GM12878 (cell line): ENCODE measurements around the gene MATN1. TPM values are rescaled to one million over a fixed set of nuclear protein-coding genes. Genes with fewer than 3 reads are reported as not detected.

Source experiments
- ATAC-seq: fragments of 200-7000 bp; cut with Tn5 transposase; 3 replicates; pipeline ENCODE4 v1.9.1; 2020; ENCODE audit warnings: mild to moderate bottlenecking, moderate library complexity
- BruUV-seq: library from RNA; stranded (reverse); fragments of 400-500 nt; replicated peaks from 2 replicates; lab custom pipeline; 2021; lab: Mats Ljungman, UMichigan
- CTCF ChIA-PET: fragments of 300-600 bp; sonication (Branson Sonifier 250); formaldehyde crosslinking; extraction: SDS; loops from one replicate; lab custom pipeline; 2021; ENCODE audit warnings: inconsistent platforms; lab: Yijun Ruan, JAX
- POLR2A ChIA-PET: fragments of 350-600 bp; formaldehyde crosslinking; extraction: SDS; loops from one replicate; lab custom pipeline; 2021; ENCODE audit warnings: inconsistent platforms; lab: Charles Lee
- RAD21 ChIA-PET: fragments of 300-600 bp; sonication (Branson Sonifier 250); formaldehyde crosslinking; loops from one replicate; lab custom pipeline; 2023; ENCODE audit warnings: antibody characterized with exemption; ENCODE audit not compliant: unreplicated experiment; lab: Charles Lee
- SMC1A ChIA-PET: fragments of 300-600 bp; sonication (Branson Sonifier 250); formaldehyde crosslinking; loops from one replicate; lab custom pipeline; 2023; ENCODE audit not compliant: unreplicated experiment, uncharacterized antibody; lab: Charles Lee
- DNase-seq: peaks from one replicate; pipeline ENCODE4 v3.0.0-alpha.2; 2011; ENCODE audit warnings: low read depth, low spot score
- FAIRE-seq: peaks from 3 replicates; lab custom pipeline; 2011; peaks lifted over from hg19 to GRCh38; lab: Jason Lieb, UNC
- H2AFZ ChIP-seq: 2 replicates; pipeline ENCODE4 v1.6.0; 2011; ENCODE audit warnings: low read depth, low read length, control low read depth; ENCODE audit not compliant: control insufficient read depth
- H3K27ac ChIP-seq: 2 replicates; pipeline ENCODE4 v1.5.1; 2011; ENCODE audit warnings: control low read depth; ENCODE audit not compliant: control insufficient read depth, insufficient read depth
- H3K27me3 ChIP-seq, 2 experiments: replicated peaks in 1 of 2; 2 replicates each; pipeline versions ENCODE4 v1.6.0 to v1.6.1; 2011; ENCODE audit warnings: low read length in 1 of 2; ENCODE audit not compliant: control insufficient read depth in 2 of 2, insufficient read depth in 2 of 2
- H3K36me3 ChIP-seq, 2 experiments: 2 replicates each; pipeline ENCODE4 v1.5.1; 2011; ENCODE audit warnings: low read length in 1 of 2; ENCODE audit not compliant: control insufficient read depth in 2 of 2, insufficient read depth in 2 of 2
- H3K4me1 ChIP-seq: 2 replicates; pipeline ENCODE4 v1.6.1; 2011; ENCODE audit warnings: mild to moderate bottlenecking, low read length, moderate library complexity, mixed read lengths; ENCODE audit not compliant: control insufficient read depth, insufficient read depth
- H3K4me2 ChIP-seq: 2 replicates; pipeline ENCODE4 v1.6.0; 2011; ENCODE audit warnings: control low read depth; ENCODE audit not compliant: control insufficient read depth, insufficient read depth
- H3K4me3 ChIP-seq: fragments of 200-600 bp; sonication (generic); 2 replicates; pipeline ENCODE4 v1.5.1; 2016
- H3K79me2 ChIP-seq: 2 replicates; pipeline ENCODE4 v1.6.0; 2011; ENCODE audit warnings: low read length; ENCODE audit not compliant: control insufficient read depth, insufficient read depth
- H3K9ac ChIP-seq: 2 replicates; pipeline ENCODE4 v1.8.0; 2011; ENCODE audit warnings: low read length, control low read depth, mixed read lengths; ENCODE audit not compliant: control insufficient read depth, insufficient read depth
- H3K9me3 ChIP-seq: replicated peaks from 3 replicates; pipeline ENCODE4 v1.5.1; 2011; ENCODE audit warnings: mild to moderate bottlenecking, low read length; ENCODE audit not compliant: control insufficient read depth, insufficient read depth
- H4K20me1 ChIP-seq: 2 replicates; pipeline ENCODE4 v1.6.0; 2011; ENCODE audit not compliant: control insufficient read depth, insufficient read depth
- TCF12 ChIP-seq: IDR thresholded peaks from 2 replicates; pipeline ENCODE4 v1.6.1; 2011; ENCODE audit warnings: low read depth, mild to moderate bottlenecking, low read length
- WGBS: methylation state at CpG from one replicate; pipeline ENCODE4 v1.1.6; 2016; ENCODE audit warnings: low lambda C conversion rate; ENCODE audit not compliant: insufficient replicate concordance, insufficient coverage; ENCODE audit errors: missing lambda C conversion rate; 5-methylcytosine and 5-hydroxymethylcytosine counted together
- in situ Hi-C: fragments of 300-500 bp; cut with MboI; formaldehyde crosslinking; loops from 9 replicates; pipeline ENCODE4 v1.14.3; 2018; ENCODE audit warnings: mixed read lengths
- intact Hi-C: fragments of 100-400 bp; cut with micrococcal nuclease; formaldehyde crosslinking; loops from one replicate; pipeline ENCODE4 v1.14.2; 2022; ENCODE audit not compliant: unreplicated experiment
- polyA plus RNA-seq, 11 experiments: library from polyadenylated mRNA; depleted of rRNA in 4 of 11; unstranded in 6 of 11; stranded (reverse) in 5 of 11; fragments of >200 nt; fragmentation: Nextera tagmentation in 4 of 11; fragmentation: Illumina TruSeq in 1 of 11; extraction: Ambion mirVana in 4 of 11; extraction: Trizol in 1 of 11; gene quantifications; 1 replicate in 1 of 11; 2 replicates in 10 of 11; pipeline versions ENCODE4 v1.2.1 to v1.2.3, GENCODE V29; 2011 to 2016; ENCODE audit warnings: inconsistent platforms in 2 of 11, missing spikeins in 2 of 11, low read depth in 1 of 11
- total RNA-seq, 4 experiments: library from RNA; depleted of rRNA in 3 of 4; stranded (reverse); fragments of >200 nt in 3 of 4; fragmentation: Illumina TruSeq in 1 of 4; extraction: Trizol in 1 of 4; gene quantifications; 2 replicates each; pipeline versions ENCODE4 v1.2.1 to v1.2.3, GENCODE V29; 2013 to 2021
- TF ChIP-seq, protein P1 (sequence below): IDR thresholded peaks from 2 replicates; pipeline ENCODE4 v1.6.1; 2012; ENCODE audit warnings: low read length, inconsistent platforms
- TF ChIP-seq, protein P2 (sequence below): fragments of 450-650 bp; IDR thresholded peaks from 2 replicates; pipeline ENCODE4 v1.6.1; 2016; ENCODE audit warnings: mild to moderate bottlenecking

MATN1 gene
- total and polyA plus RNA-seq, 10 of the 15 experiments (the other 5 are each of a cell fraction or from before 2014, with no cell fraction given): 0.04 to 0.50 (median 0.10) TPM; not detected in 1

DNA sequence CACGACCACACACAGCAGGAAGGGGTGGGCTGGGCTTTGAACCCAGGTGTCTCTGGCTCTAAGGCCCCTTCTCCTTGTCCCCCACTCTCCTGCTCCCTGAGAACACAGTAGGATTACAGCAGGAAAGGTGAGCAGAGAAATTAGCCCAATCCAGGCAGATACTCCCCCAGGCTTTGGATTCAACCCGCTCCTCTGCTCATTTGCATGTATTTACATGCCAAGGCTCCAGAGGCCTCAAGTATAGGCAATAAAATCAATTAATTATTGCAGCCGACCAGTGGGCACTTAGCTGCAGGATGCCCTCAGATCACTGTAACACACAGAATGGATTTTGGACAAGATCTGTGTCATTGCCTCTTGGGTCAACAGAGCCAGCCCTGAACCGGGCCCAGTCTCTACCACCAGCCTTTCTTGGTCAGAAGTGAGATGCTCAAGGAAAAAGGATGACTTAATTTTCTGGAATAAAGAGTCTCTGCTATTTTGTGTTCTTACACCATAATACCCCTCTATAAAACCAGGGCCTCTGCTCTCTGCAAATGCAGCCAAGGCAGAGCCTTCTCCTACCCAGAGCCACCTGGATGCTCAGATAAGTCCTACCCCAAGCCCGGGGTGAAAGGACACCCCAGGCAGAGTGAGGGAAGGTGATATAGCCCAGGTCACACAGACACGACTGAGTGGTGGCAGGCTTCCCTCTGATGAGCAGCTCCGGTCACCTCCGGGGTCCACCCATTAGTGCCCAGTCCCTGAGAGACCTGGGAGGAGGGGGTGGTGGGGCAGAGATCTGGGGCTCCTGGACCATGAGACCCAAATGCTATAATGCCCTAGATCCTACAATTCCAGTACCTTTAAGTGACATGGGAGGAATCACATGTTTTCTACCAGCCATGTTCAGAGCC is 28.9 kb downstream of the MATN1 start:
- no peak overlapping the region for H3K27ac ChIP-seq
- FAIRE-seq: no peak
- ChIA-PET POLR2A (no interaction called here), SMC1A (no interaction called here), RAD21 (no interaction called here), CTCF (no interaction called here)
- in situ Hi-C loops: no loop called here
- H3K4me3 ChIP-seq: no peak overlapping the region
- ATAC-seq: no peak
- no peak overlapping the region for H2AFZ ChIP-seq
- peaks cover 0 to 4% of the 10 kb centered on the region in 2 experiments; a peak in 2 of 4 replicates for H3K27me3 ChIP-seq
- no TSS peak for BruUV-seq
- TF ChIP-seq, protein P1, sequence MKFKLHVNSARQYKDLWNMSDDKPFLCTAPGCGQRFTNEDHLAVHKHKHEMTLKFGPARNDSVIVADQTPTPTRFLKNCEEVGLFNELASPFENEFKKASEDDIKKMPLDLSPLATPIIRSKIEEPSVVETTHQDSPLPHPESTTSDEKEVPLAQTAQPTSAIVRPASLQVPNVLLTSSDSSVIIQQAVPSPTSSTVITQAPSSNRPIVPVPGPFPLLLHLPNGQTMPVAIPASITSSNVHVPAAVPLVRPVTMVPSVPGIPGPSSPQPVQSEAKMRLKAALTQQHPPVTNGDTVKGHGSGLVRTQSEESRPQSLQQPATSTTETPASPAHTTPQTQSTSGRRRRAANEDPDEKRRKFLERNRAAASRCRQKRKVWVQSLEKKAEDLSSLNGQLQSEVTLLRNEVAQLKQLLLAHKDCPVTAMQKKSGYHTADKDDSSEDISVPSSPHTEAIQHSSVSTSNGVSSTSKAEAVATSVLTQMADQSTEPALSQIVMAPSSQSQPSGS: no peak
- TF ChIP-seq, protein P2, sequence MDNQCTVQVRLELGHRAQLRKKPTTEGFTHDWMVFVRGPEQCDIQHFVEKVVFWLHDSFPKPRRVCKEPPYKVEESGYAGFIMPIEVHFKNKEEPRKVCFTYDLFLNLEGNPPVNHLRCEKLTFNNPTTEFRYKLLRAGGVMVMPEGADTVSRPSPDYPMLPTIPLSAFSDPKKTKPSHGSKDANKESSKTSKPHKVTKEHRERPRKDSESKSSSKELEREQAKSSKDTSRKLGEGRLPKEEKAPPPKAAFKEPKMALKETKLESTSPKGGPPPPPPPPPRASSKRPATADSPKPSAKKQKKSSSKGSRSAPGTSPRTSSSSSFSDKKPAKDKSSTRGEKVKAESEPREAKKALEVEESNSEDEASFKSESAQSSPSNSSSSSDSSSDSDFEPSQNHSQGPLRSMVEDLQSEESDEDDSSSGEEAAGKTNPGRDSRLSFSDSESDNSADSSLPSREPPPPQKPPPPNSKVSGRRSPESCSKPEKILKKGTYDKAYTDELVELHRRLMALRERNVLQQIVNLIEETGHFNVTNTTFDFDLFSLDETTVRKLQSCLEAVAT: no peak
- no peak for TF ChIP-seq TCF12
- TF ChIP-seq, all 136 proteins: peak for 0
- H4K20me1 ChIP-seq: no peaks in the 10 kb centered on the region
- no peak for DNase-seq
- H3K4me1 ChIP-seq: no peaks in the 10 kb centered on the region; the same call in 1 of the 2 replicates
- H3K4me2 ChIP-seq: no peak overlapping the region
- no peaks in the 10 kb centered on the region for H3K36me3 ChIP-seq
- intact Hi-C loops: no loop called here
- no peaks in the 10 kb centered on the region for H3K79me2 ChIP-seq
- no peak overlapping the region for H3K9ac ChIP-seq
- 11% methylated on average over 8 of the region's 8 CpGs for WGBS
- no peaks in the 10 kb centered on the region for H3K9me3 ChIP-seq
